CD14-positive monocyte (primary cell): ENCODE data around the gene CCNC. TPM values are rescaled to one million over a fixed set of nuclear protein-coding genes. Genes with fewer than 3 reads are reported as not detected.

Source experiments
- DNase-seq, 3 donors: peaks; one replicate each; pipeline ENCODE4 v3.0.0-alpha.2; 2011 to 2022
- H2AFZ ChIP-seq: 2 replicates; pipeline ENCODE4 v1.6.0; 2012; ENCODE audit warnings: mild to moderate bottlenecking, low read depth, low read length, inconsistent platforms; ENCODE audit not compliant: insufficient read depth, poor library complexity, severe bottlenecking
- H3K27ac ChIP-seq, 2 donors: 1 replicate in 1 of 2; 2 replicates in 1 of 2; pipeline ENCODE4 v1.5.1; 2012 to 2013; ENCODE audit warnings: low read length in 2 of 2, control low read depth in 1 of 2, inconsistent platforms in 1 of 2, low read depth in 1 of 2, mild to moderate bottlenecking in 1 of 2
- H3K27me3 ChIP-seq, 2 donors: one replicate each; pipeline versions ENCODE4 v1.6.0 to v1.6.1; 2011 to 2013; ENCODE audit warnings: low read length in 2 of 2; ENCODE audit not compliant: control insufficient read depth in 2 of 2, insufficient read depth in 2 of 2
- H3K36me3 ChIP-seq, 2 donors: replicated peaks in 1 of 2; 1 replicate in 1 of 2; 2 replicates in 1 of 2; pipeline versions ENCODE4 v1.5.1 to v1.6.1; 2012 to 2013; ENCODE audit warnings: low read length in 2 of 2, control low read depth in 1 of 2, inconsistent platforms in 1 of 2, mild to moderate bottlenecking in 1 of 2; ENCODE audit not compliant: insufficient read depth in 2 of 2, control insufficient read depth in 1 of 2
- H3K4me1 ChIP-seq, 2 donors: 1 replicate in 1 of 2; 2 replicates in 1 of 2; pipeline versions ENCODE4 v1.5.1 to v1.6.1; 2012 to 2013; ENCODE audit warnings: low read length in 2 of 2, control low read depth in 1 of 2, inconsistent platforms in 1 of 2, mild to moderate bottlenecking in 1 of 2, moderate library complexity in 1 of 2; ENCODE audit not compliant: insufficient read depth in 2 of 2, control insufficient read depth in 1 of 2
- H3K4me2 ChIP-seq: replicated peaks from 2 replicates; pipeline ENCODE3; 2012; ENCODE audit warnings: low read length, moderate library complexity, mild to moderate bottlenecking; ENCODE audit not compliant: poor library complexity, severe bottlenecking; ENCODE audit errors: extremely low read depth
- H3K4me3 ChIP-seq, 3 experiments: fragments of 200-600 bp in 1 of 3; sonication (generic) in 1 of 3; replicated peaks in 1 of 3; 1 replicate in 2 of 3; 2 replicates in 1 of 3; pipeline ENCODE4 v1.5.1; 2011 to 2013; ENCODE audit warnings: low read length in 3 of 3, mild to moderate bottlenecking in 3 of 3, control low read depth in 2 of 3, low read depth in 2 of 3, inconsistent platforms in 1 of 3, moderate library complexity in 1 of 3
- H3K79me2 ChIP-seq: 2 replicates; pipeline ENCODE4 v1.6.0; 2012; ENCODE audit warnings: mild to moderate bottlenecking, control low read depth, inconsistent platforms, low read length, moderate library complexity; ENCODE audit not compliant: insufficient read depth
- H3K9ac ChIP-seq: 2 replicates; pipeline ENCODE4 v1.6.0; 2017; ENCODE audit warnings: low read length, mild to moderate bottlenecking; ENCODE audit not compliant: insufficient read depth, poor library complexity, severe bottlenecking
- H3K9me3 ChIP-seq, 2 donors: replicated peaks in 1 of 2; 1 replicate in 1 of 2; 2 replicates in 1 of 2; pipeline versions ENCODE4 v1.5.1 to v1.6.1; 2012 to 2013; ENCODE audit warnings: low read length in 2 of 2, control low read depth in 1 of 2; ENCODE audit not compliant: control insufficient read depth in 1 of 2, insufficient read depth in 1 of 2
- H4K20me1 ChIP-seq: 2 replicates; pipeline ENCODE4 v1.6.0; 2012; ENCODE audit warnings: mild to moderate bottlenecking, low read length, control low read depth, moderate library complexity; ENCODE audit not compliant: insufficient read depth
- H3K27ac Mint-ChIP-seq, 7 donors: one replicate each; pipeline ENCODE4 v1.8.0; 2020; ENCODE audit warnings: mild to moderate bottlenecking in 7 of 7, mixed read lengths in 7 of 7, moderate library complexity in 6 of 7, inconsistent platforms in 2 of 7
- H3K27me3 Mint-ChIP-seq, 3 donors: one replicate each; pipeline ENCODE4 v1.8.0; 2021 to 2022; ENCODE audit warnings: low read depth in 3 of 3, mild to moderate bottlenecking in 3 of 3, mixed read lengths in 3 of 3, moderate library complexity in 3 of 3, inconsistent platforms in 1 of 3
- H3K36me3 Mint-ChIP-seq, 2 donors: one replicate each; pipeline ENCODE4 v1.8.0; 2020; ENCODE audit warnings: mixed read lengths in 2 of 2, inconsistent platforms in 1 of 2, mild to moderate bottlenecking in 1 of 2
- H3K4me1 Mint-ChIP-seq: one replicate; pipeline ENCODE4 v1.8.0; 2020; ENCODE audit warnings: mild to moderate bottlenecking, mixed read lengths
- H3K4me3 Mint-ChIP-seq, 2 donors: one replicate each; pipeline ENCODE4 v1.8.0; 2020; ENCODE audit warnings: mild to moderate bottlenecking in 2 of 2, mixed read lengths in 2 of 2, moderate library complexity in 1 of 2
- H3K9me3 Mint-ChIP-seq, 7 donors: one replicate each; pipeline ENCODE4 v1.8.0; 2020 to 2022; ENCODE audit warnings: mixed read lengths in 7 of 7, mild to moderate bottlenecking in 6 of 7, moderate library complexity in 6 of 7, inconsistent platforms in 2 of 7
- CTCF ChIP-seq: fragments of 200-600 bp; IDR thresholded peaks from one replicate; pipeline ENCODE4 v1.8.0; 2022; ENCODE audit warnings: antibody characterized with exemption, mild to moderate bottlenecking
- WGBS: methylation state at CpG from one replicate; pipeline ENCODE4 v1.1.5; 2013; ENCODE audit warnings: missing lambda C conversion rate; ENCODE audit not compliant: insufficient coverage; 5-methylcytosine and 5-hydroxymethylcytosine counted together
- intact Hi-C, 2 donors: fragments of 100-400 bp; cut with micrococcal nuclease; formaldehyde crosslinking; loops; one replicate each; pipeline versions ENCODE4 v1.15.0 to v1.15.1; 2023
- polyA plus RNA-seq, 3 donors: library from polyadenylated mRNA; depleted of rRNA in 1 of 3; unstranded in 2 of 3; stranded (reverse) in 1 of 3; fragments of 300-500 nt in 2 of 3; fragments of >200 nt in 1 of 3; fragmentation: Illumina TruSeq in 2 of 3; gene quantifications; 1 replicate in 2 of 3; 2 replicates in 1 of 3; pipeline ENCODE4 v1.2.3, GENCODE V29; 2012 to 2021

CCNC gene
- polyA plus RNA-seq, 3 donors = 14.9 to 41.9 (median 35.6) TPM

GRCh38 chr6:99589290-99589672 is 20.8 kb upstream of the CCNC start:
- H3K27ac ChIP-seq = no peak overlapping the region
- H3K79me2 ChIP-seq = no peaks in the 10 kb centered on the region
- H3K27me3 ChIP-seq = peaks cover 28 to 62% of the 10 kb centered on the region in 2 donors
- Mint-ChIP-seq H3K27me3 (peaks cover 54 to 66% (median 55%) of the 10 kb centered on the region in 3 donors), H3K4me3 (peak overlapping the region; percentile 81 to 94), H3K9me3 (peaks cover 0 to 13% (median 7%) of the 10 kb centered on the region in 7 donors), H3K36me3 (peaks cover 0 to 9% of the 10 kb centered on the region in 2 donors), H3K4me1 (peaks cover 56% of the 10 kb centered on the region), H3K27ac (peak overlapping the region in 1 of 7 donors; percentile 62)
- H3K4me3 ChIP-seq = peak overlapping the region; percentile 15 to 73 (median 47)
- H3K4me1 ChIP-seq = peaks cover 47 to 55% of the 10 kb centered on the region in 2 donors
- no peak for TF ChIP-seq CTCF
- H3K9me3 ChIP-seq = no peaks in the 10 kb centered on the region
- H3K36me3 ChIP-seq = no peaks in the 10 kb centered on the region
- DNase-seq = no peak
- peak overlapping the region; percentile 16 for H3K9ac ChIP-seq
- H4K20me1 ChIP-seq = no peaks in the 10 kb centered on the region
- H2AFZ ChIP-seq = peak overlapping the region; percentile 79
- 0% methylated on average over 11 of the region's 21 CpGs for WGBS
- intact Hi-C loops = no loop called here
- peak overlapping the region; percentile 80 for H3K4me2 ChIP-seq

GRCh38 chr6:99588618-99589289 is 20.3 kb upstream of the CCNC start:
- Histone ChIP-seq H3K36me3 (no peaks in the 10 kb centered on the region), H3K9ac (peak overlapping the region; percentile 16), H2AFZ (peak overlapping the region; percentile 79), H3K27ac (no peak overlapping the region), H3K79me2 (no peaks in the 10 kb centered on the region), H3K4me1 (peaks cover 47 to 52% of the 10 kb centered on the region in 2 donors), H3K27me3 (peaks cover 28 to 60% of the 10 kb centered on the region in 2 donors), H3K4me2 (peak overlapping the region; percentile 80), H3K9me3 (no peaks in the 10 kb centered on the region), H4K20me1 (no peaks in the 10 kb centered on the region), H3K4me3 (peak overlapping the region; percentile 15 to 73 (median 47))
- WGBS = under 1% methylated on average over 39 of the region's 52 CpGs
- intact Hi-C loops = no loop called here
- Mint-ChIP-seq H3K9me3 (peaks cover 0 to 13% (median 7%) of the 10 kb centered on the region in 7 donors), H3K27me3 (peaks cover 59 to 71% (median 60%) of the 10 kb centered on the region in 3 donors), H3K36me3 (peaks cover 0 to 9% of the 10 kb centered on the region in 2 donors), H3K4me3 (peak overlapping the region; percentile 81 to 94), H3K27ac (peak overlapping the region in 1 of 7 donors; percentile 62), H3K4me1 (peaks cover 53% of the 10 kb centered on the region)
- peak; percentile 47 to 58 (median 58) for DNase-seq
- TF ChIP-seq CTCF = peak; percentile 51
